HCT116 (cell line): ENCODE data around the gene NEK6.

Experiments
- CTCF ChIP-seq, 3 experiments: fragments of 200-600 bp in 1 of 3; sonication (generic) in 1 of 3; IDR thresholded peaks in 2 of 3; conservative IDR thresholded peaks in 1 of 3; 2 replicates each; pipeline ENCODE4 v1.5.1; 2012 to 2017; ENCODE audit warnings: low read depth in 2 of 3, low read length in 2 of 3, antibody characterized with exemption in 1 of 3, borderline replicate concordance in 1 of 3, control low read depth in 1 of 3, mild to moderate bottlenecking in 1 of 3, mixed read lengths in 1 of 3, mixed run types in 1 of 3, moderate library complexity in 1 of 3; ENCODE audit not compliant: insufficient read depth in 1 of 3
- EZH2 ChIP-seq: fragments of 200-600 bp; sonication (generic); IDR thresholded peaks from 2 replicates; pipeline ENCODE4 v1.6.1; 2017; ENCODE audit warnings: antibody characterized with exemption, mixed run types
- EZH2phosphoT487 ChIP-seq: fragments of 200-600 bp; IDR thresholded peaks from 2 replicates; pipeline ENCODE4 v1.6.1; 2018; ENCODE audit warnings: antibody characterized with exemption, borderline replicate concordance
- POLR2A ChIP-seq: IDR thresholded peaks from 2 replicates; pipeline ENCODE4 v1.7.0; 2011; ENCODE audit warnings: borderline replicate concordance; ENCODE audit not compliant: insufficient read depth, insufficient read length; ENCODE audit errors: extremely low read depth
- POLR2AphosphoS5 ChIP-seq: IDR thresholded peaks from 2 replicates; pipeline ENCODE4 v1.6.1; 2011; ENCODE audit warnings: mild to moderate bottlenecking, low read depth, low read length, moderate library complexity
- RAD21 ChIP-seq: IDR thresholded peaks from 2 replicates; pipeline ENCODE4 v1.6.1; 2012; ENCODE audit warnings: low read depth, mild to moderate bottlenecking
- REST ChIP-seq: IDR thresholded peaks from 2 replicates; pipeline ENCODE4 v1.6.1; 2012; ENCODE audit warnings: low read depth
- SP1 ChIP-seq: IDR thresholded peaks from 2 replicates; pipeline ENCODE4 v1.6.1; 2012; ENCODE audit warnings: low read depth
- ZBTB33 ChIP-seq: IDR thresholded peaks from 2 replicates; pipeline ENCODE4 v1.6.1; 2011; ENCODE audit warnings: mild to moderate bottlenecking, low read length, moderate library complexity; ENCODE audit not compliant: insufficient replicate concordance; ENCODE audit errors: extremely low read depth
- ZNF274 ChIP-seq: fragments of 200-500 bp; sonication (Bioruptor generic); IDR thresholded peaks from 2 replicates; pipeline ENCODE4 v1.6.1; 2014; ENCODE audit warnings: mild to moderate bottlenecking, low read depth, low read length, inconsistent platforms
- TF ChIP-seq, protein P1 (sequence below): IDR thresholded peaks from 2 replicates; pipeline ENCODE4 v1.6.1; 2012
- TF ChIP-seq, protein P2 (sequence below): IDR thresholded peaks from 2 replicates; pipeline ENCODE4 v1.6.1; 2012

DNA sequence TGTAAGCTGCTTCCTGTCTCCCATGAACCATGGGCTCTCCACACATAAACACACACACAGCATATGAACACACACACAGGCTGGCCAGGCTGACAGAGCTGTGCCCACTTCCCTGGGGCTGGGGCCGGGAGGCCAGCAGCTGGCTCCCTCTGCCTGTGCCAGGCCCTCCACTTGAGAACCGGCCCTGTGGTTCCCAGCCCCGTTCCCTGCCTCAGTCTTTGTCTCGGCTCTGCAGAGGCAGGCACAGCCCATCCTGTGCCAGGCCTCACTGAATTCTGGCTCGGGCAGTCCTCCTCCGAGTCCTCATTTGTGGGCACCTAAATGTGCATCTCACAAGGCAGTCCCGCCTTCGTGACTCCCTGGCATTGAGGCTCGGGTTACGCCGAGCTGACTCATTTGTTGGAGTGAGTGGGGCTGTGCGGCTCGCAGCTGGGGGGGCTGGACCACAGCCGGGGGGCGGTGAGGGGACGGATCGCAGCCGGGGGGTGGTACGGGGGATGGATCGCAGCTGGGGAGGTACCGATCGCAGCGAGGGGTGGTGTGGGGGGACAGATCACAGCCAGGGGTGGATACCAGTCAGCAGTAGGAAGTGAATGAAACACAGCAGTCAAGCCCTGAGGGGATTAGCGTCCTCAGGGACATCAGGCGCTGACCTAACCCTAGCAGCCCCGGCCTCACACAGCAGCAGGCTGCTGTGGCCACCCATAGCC, 85.2 kb downstream of the NEK6 start:
- TF ChIP-seq POLR2AphosphoS5: no peak
- TF ChIP-seq CTCF (IDR thresholded peaks at IDR 0.05 in 2 of 3, conservative IDR thresholded peaks at IDR 0.05 in 1 of 3; ENCODE audit: borderline replicate concordance in 1 of 3, insufficient read depth in 1 of 3, low read depth in 2 of 3, low read length in 2 of 3): no peak
- TF ChIP-seq EZH2: no peak
- no peak for TF ChIP-seq POLR2A
- TF ChIP-seq EZH2phosphoT487: no peak
- TF ChIP-seq ZNF274: no peak
- TF ChIP-seq SP1: no peak
- no peak for TF ChIP-seq REST
- TF ChIP-seq, protein P1, sequence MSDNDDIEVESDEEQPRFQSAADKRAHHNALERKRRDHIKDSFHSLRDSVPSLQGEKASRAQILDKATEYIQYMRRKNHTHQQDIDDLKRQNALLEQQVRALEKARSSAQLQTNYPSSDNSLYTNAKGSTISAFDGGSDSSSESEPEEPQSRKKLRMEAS: no peak; the same call in 1 of the 2 replicates
- no peak for TF ChIP-seq RAD21
- TF ChIP-seq, protein P2, sequence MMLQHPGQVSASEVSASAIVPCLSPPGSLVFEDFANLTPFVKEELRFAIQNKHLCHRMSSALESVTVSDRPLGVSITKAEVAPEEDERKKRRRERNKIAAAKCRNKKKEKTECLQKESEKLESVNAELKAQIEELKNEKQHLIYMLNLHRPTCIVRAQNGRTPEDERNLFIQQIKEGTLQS: no peak
- TF ChIP-seq ZBTB33: no peak
